Right lobe of liver (tissue), 6 donors: Measurements from ENCODE around the gene KIFC1. TPM values are rescaled to one million over a fixed set of nuclear protein-coding genes. Genes with fewer than 3 reads are reported as not detected.
"Not testable (repeated sequence)": the region's sequence is repeated elsewhere in the genome, so short reads cannot be mapped to it uniquely, and the experiment has no call there.

Experiments used
- ATAC-seq, 4 donors: fragments of 200-7000 bp; cut with Tn5 transposase; one replicate each; pipeline ENCODE4 v1.9.1; 2020; ENCODE audit warnings: mild to moderate bottlenecking in 4 of 4, moderate library complexity in 4 of 4
- DNase-seq, 3 donors: peaks; one replicate each; pipeline ENCODE4 v3.0.0-alpha.2; 2020
- H3K27ac ChIP-seq, 3 donors: fragments of 200-600 bp; one replicate each; pipeline ENCODE4 v1.8.0; 2022
- H3K27me3 ChIP-seq, 2 donors: fragments of 200-600 bp; one replicate each; pipeline ENCODE4 v1.8.0; 2022
- H3K36me3 ChIP-seq, 4 donors: fragments of 200-600 bp; sonication (generic) in 1 of 4; one replicate each; pipeline versions ENCODE4 v1.5.1 to v1.8.0; 2017 to 2022; ENCODE audit warnings: control low read depth in 1 of 4
- H3K4me1 ChIP-seq, 4 donors: fragments of 200-600 bp; sonication (generic) in 1 of 4; one replicate each; pipeline versions ENCODE4 v1.5.1 to v1.8.0; 2017 to 2022; ENCODE audit warnings: control low read depth in 1 of 4
- H3K4me3 ChIP-seq, 3 donors: fragments of 200-600 bp; one replicate each; pipeline ENCODE4 v1.8.0; 2022
- H3K9me3 ChIP-seq, 4 donors: fragments of 200-600 bp; sonication (generic) in 1 of 4; one replicate each; pipeline versions ENCODE4 v1.5.1 to v1.8.0; 2017 to 2022; ENCODE audit warnings: control low read depth in 1 of 4
- POLR2A ChIP-seq: fragments of 450-650 bp; IDR thresholded peaks from one replicate; pipeline ENCODE4 v1.6.1; 2017; ENCODE audit warnings: antibody characterized with exemption, mild to moderate bottlenecking
- WGBS: methylation state at CpG from one replicate; pipeline ENCODE4 v1.1.6; 2018; ENCODE audit warnings: low coverage, low lambda C conversion rate; ENCODE audit not compliant: insufficient coverage; ENCODE audit errors: missing lambda C conversion rate; 5-methylcytosine and 5-hydroxymethylcytosine counted together
- intact Hi-C, 2 donors: fragments of 100-400 bp; cut with DNase I; formaldehyde crosslinking; loops; one replicate each; pipeline versions ENCODE4 v1.11.2 to v1.14.1; 2022
- long read RNA-seq: library from polyadenylated mRNA; unstranded; transcript quantifications from one replicate; pipeline ENCODE4 v2.0.0, GENCODE V29; 2019
- total RNA-seq, 6 experiments: library from RNA; depleted of rRNA in 2 of 6; stranded (reverse); fragments of >200 nt in 2 of 6; fragmentation: NEBNext Ultra II Directional in 3 of 6; extraction: Animal tissue kit (Norgen Biotek cat#: 25700) in 3 of 6; gene quantifications; one replicate each; pipeline versions ENCODE4 v1.1.0 to v1.2.4, GENCODE V29; 2016 to 2023
- TF ChIP-seq, protein P1 (sequence below), 4 donors: fragments of 200-600 bp in 3 of 4; fragments of 450-650 bp in 1 of 4; IDR thresholded peaks; one replicate each; pipeline versions ENCODE4 v1.5.1 to v1.8.0; 2016 to 2022; ENCODE audit warnings: antibody characterized with exemption in 4 of 4, mild to moderate bottlenecking in 2 of 4
- donor health status: DM: no; HTN: yes; CAD: no.
- donor health status: DM: no; HTN: no; CAD: no.
- donor health status: DM: no; HTN: no; CAD: no.
- donor health status: DM: no; HTN: yes; CAD: no.
- donor health status: DM: no; HTN: yes; CAD: no.

The KIFC1 gene, protein sequence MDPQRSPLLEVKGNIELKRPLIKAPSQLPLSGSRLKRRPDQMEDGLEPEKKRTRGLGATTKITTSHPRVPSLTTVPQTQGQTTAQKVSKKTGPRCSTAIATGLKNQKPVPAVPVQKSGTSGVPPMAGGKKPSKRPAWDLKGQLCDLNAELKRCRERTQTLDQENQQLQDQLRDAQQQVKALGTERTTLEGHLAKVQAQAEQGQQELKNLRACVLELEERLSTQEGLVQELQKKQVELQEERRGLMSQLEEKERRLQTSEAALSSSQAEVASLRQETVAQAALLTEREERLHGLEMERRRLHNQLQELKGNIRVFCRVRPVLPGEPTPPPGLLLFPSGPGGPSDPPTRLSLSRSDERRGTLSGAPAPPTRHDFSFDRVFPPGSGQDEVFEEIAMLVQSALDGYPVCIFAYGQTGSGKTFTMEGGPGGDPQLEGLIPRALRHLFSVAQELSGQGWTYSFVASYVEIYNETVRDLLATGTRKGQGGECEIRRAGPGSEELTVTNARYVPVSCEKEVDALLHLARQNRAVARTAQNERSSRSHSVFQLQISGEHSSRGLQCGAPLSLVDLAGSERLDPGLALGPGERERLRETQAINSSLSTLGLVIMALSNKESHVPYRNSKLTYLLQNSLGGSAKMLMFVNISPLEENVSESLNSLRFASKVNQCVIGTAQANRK
- 1 to 10 TPM in 3 of 6 experiments, under 1 TPM in 2, not detected in 1; 0.29 to 4.4 (median 1.3) TPM for total RNA-seq
- long read RNA-seq, result 0 reads

DNA sequence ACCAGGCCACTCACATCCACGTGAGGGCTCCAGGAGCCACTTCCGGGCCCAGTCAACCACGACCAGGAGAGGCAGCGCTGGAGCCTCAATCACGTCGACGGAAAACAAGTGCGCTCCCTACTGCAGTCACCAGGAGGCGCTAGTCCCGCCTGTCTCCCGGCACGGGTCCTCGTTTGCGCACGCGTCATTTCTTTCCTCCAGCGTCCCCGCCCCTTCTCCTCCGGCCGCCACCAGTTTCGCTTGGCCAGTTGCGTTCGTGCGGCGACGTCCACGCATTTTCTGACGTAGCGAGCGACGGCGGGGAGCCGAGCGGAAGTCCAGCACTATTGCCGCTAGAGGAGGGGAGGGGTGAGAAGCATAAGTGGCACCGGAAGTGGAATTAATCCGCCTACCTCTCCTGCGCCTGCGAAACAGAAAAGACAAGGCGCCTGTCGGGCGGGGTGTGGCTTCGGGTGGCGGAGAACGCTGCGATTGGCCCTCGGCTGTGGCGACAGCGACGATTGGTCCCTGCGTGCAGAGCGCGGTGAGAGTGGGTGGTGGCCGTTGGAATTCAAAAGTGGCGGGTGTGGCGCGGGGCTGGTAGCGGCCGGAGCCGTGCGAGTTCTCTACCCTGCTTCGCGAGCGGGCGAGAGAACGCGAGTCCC is at the start of gene KIFC1:
Gene KIFC1 (plus strand): TSS at position 546 of the 644 bp plus-strand sequence. CDS start 163 bp downstream, outside the sequence.
- Histone ChIP-seq H3K4me1 (peaks cover 0 to 9% (median 3%) of the 10 kb centered on the region in 4 donors), H3K27me3 (no peaks in the 10 kb centered on the region), H3K4me3 (peak within 1 kb of the TSS; percentile 40 to 56 (median 48)), H3K36me3 (no peaks in the 10 kb centered on the region), H3K27ac (peak within 1 kb of the TSS; percentile 70 to 84 (median 84)), H3K9me3 (no peaks in the 10 kb centered on the region)
- intact Hi-C loops, result no loop called here
- WGBS, result under 1% methylated on average over 24 of the region's 67 CpGs
- ATAC-seq, result peak; percentile 94 to 97 (median 96)
- no peak for TF ChIP-seq POLR2A
- TF ChIP-seq, protein P1, sequence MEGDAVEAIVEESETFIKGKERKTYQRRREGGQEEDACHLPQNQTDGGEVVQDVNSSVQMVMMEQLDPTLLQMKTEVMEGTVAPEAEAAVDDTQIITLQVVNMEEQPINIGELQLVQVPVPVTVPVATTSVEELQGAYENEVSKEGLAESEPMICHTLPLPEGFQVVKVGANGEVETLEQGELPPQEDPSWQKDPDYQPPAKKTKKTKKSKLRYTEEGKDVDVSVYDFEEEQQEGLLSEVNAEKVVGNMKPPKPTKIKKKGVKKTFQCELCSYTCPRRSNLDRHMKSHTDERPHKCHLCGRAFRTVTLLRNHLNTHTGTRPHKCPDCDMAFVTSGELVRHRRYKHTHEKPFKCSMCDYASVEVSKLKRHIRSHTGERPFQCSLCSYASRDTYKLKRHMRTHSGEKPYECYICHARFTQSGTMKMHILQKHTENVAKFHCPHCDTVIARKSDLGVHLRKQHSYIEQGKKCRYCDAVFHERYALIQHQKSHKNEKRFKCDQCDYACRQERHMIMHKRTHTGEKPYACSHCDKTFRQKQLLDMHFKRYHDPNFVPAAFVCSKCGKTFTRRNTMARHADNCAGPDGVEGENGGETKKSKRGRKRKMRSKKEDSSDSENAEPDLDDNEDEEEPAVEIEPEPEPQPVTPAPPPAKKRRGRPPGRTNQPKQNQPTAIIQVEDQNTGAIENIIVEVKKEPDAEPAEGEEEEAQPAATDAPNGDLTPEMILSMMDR (IDR thresholded peaks at IDR 0.05), result peak; percentile 98 to 99 (median 99)
- peak; percentile 99 for DNase-seq

DNA sequence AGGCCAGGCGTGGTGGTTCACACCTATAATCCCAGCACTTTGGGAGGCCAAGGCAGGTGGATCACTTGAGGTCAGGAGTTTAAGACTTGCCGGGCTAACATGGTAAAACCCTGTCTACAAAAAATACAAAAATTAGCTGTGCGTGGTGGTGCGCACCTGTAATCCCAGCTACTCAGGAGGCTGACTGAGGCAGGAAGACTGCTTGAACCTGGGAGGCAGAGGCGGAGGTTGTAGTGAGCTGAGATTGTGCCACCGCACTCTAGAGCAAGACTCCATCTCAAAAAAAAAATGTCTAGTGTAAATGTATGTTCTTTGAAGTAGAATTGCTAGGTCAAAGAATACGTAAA is 48.0 kb upstream of the KIFC1 start:
- H3K27me3 ChIP-seq, intact Hi-C loops, H3K4me3 ChIP-seq, DNase-seq, H3K4me1 ChIP-seq, H3K27ac ChIP-seq, H3K9me3 ChIP-seq, H3K36me3 ChIP-seq, ATAC-seq: not testable (repeated sequence)
- WGBS, result 87% methylated on average over 6 of the region's 7 CpGs

- TF ChIP-seq POLR2A, result no peak
- TF ChIP-seq, protein P1 (IDR thresholded peaks at IDR 0.05), result no peak
- intact Hi-C loops, result no loop called here
- Histone ChIP-seq H3K4me1 (no peaks in the 10 kb centered on the region), H3K27me3 (no peaks in the 10 kb centered on the region), H3K9me3 (no peaks in the 10 kb centered on the region), H3K4me3 (no peak overlapping the region), H3K36me3 (no peaks in the 10 kb centered on the region), H3K27ac (no peak overlapping the region)
- WGBS, result 47% methylated on average over 6 of the region's 6 CpGs
- DNase-seq, result no peak
- ATAC-seq, result peak; percentile 14 to 46 (median 39)
These were observed 47.5 kb upstream of the KIFC1 start for GRCh38 chr6:33343953-33344611.

DNA sequence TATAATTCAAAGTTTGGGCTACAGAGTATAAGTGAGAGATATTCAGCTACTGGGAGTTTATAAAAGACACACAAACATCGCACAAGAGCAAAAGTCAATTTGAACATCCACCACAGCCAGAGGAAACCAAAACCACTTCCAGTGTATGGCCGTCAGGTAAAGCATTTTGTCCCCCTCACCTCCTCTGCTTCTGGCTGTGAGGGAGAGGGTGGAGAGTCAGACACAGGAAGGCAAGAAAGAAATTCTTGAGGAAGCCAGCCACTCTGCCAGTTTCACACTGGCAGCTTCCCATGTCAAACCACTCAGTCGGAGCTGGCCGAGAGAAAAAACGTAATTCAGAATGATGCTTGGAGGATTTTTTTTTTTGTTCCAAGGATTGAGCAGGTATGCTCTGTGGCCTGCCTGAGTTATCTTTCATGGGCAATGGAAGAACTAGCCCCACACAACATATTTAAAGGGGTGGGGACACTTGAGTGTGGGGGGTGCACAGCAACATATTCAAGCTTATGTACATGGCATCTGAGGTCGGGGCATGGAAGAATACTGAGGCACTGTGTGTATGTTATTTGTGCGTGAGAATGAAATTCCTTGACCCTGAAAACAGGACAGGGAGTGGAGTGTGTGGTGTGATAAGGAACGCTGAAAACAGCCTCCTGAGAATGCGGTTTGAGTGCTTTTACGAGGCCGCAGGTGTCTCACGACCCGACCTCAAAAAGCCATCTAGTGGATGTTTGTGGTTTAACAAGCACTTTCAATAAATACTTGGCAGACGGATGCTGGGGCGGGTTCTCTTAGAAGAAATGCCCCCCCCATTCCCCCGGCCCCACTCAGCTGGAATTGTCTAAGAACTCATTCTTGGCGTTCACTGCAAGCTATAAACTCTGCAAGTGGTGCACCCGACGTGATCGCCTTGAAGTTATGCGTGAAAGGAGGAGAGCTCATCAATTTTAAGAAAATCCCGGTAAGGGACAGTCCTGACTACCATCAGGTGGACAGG is 46.6 kb upstream of the KIFC1 start:
- Histone ChIP-seq H3K27ac (no peak overlapping the region), H3K4me1 (no peaks in the 10 kb centered on the region), H3K36me3 (no peaks in the 10 kb centered on the region), H3K27me3 (no peaks in the 10 kb centered on the region), H3K4me3 (no peak overlapping the region), H3K9me3 (no peaks in the 10 kb centered on the region)
- ATAC-seq (peak; percentile 49 to 71 (median 67)), DNase-seq (peak in 2 of 3 donors; percentile 35 to 55)
- no peak for TF ChIP-seq POLR2A
- TF ChIP-seq, protein P1 (IDR thresholded peaks at IDR 0.05), result peak; percentile 56 to 63 (median 59)
- intact Hi-C loops, result no loop called here
- WGBS, result 18% methylated on average over 19 of the region's 22 CpGs

GRCh38 chr6:33346972-33347371 is 44.7 kb upstream of the KIFC1 start:
- WGBS, result 90% methylated on average over 4 of the region's 5 CpGs
- ATAC-seq, H3K4me1 ChIP-seq, H3K9me3 ChIP-seq, DNase-seq, H3K36me3 ChIP-seq, H3K27ac ChIP-seq, H3K27me3 ChIP-seq, intact Hi-C loops, H3K4me3 ChIP-seq: not testable (repeated sequence)
